PC-3 (cell line): ENCODE data around the gene TBC1D2B. TPM values are rescaled to one million over a fixed set of nuclear protein-coding genes. Genes with fewer than 3 reads are reported as not detected.
A peak's percentile ranks its signal among the peaks of the same experiment; 100 is the strongest.
"Not testable (repeated sequence)": the region's sequence is repeated elsewhere in the genome, so short reads cannot be mapped to it uniquely, and the experiment has no call there.

Experiments used
- ATAC-seq: fragments of 200-7000 bp; cut with Tn5 transposase; 2 replicates; pipeline ENCODE4 v1.9.1; 2020; ENCODE audit warnings: mild to moderate bottlenecking, moderate library complexity
- BruUV-seq: library from RNA; stranded (reverse); fragments of 400-500 nt; replicated peaks from 2 replicates; lab custom pipeline; 2021; lab: Mats Ljungman, UMichigan
- CTCF ChIA-PET: fragments of 300-600 bp; sonication (Branson Sonifier 250); formaldehyde crosslinking; loops from one replicate; lab custom pipeline; 2022; ENCODE audit warnings: antibody characterized with exemption; lab: Charles Lee
- POLR2A ChIA-PET: fragments of 300-600 bp; sonication (Branson Sonifier 250); formaldehyde crosslinking; loops from one replicate; lab custom pipeline; 2022; ENCODE audit warnings: antibody characterized with exemption; ENCODE audit not compliant: unreplicated experiment; lab: Charles Lee
- DNase-seq: peaks from one replicate; pipeline ENCODE4 v3.0.0-alpha.2; 2015
- H2AFZ ChIP-seq: fragments of 300-600 bp; sonication (generic); 2 replicates; pipeline ENCODE4 v1.6.0; 2016; ENCODE audit warnings: antibody characterized with exemption, low read length
- H3F3A ChIP-seq: fragments of 300-600 bp; sonication (generic); one replicate; pipeline ENCODE4 v1.6.0; 2017; ENCODE audit warnings: antibody characterized with exemption, low read length, control low read depth, mild to moderate bottlenecking; ENCODE audit not compliant: unreplicated experiment
- H3K27ac ChIP-seq: fragments of 300-600 bp; sonication (generic); 2 replicates; pipeline ENCODE4 v1.5.1; 2016; ENCODE audit warnings: mild to moderate bottlenecking, low read length
- H3K27me3 ChIP-seq: fragments of 300-600 bp; sonication (generic); 2 replicates; pipeline ENCODE4 v1.6.1; 2016; ENCODE audit warnings: low read length, mixed read lengths
- H3K36me3 ChIP-seq: fragments of 300-600 bp; sonication (generic); 2 replicates; pipeline ENCODE4 v1.6.1; 2016; ENCODE audit warnings: low read depth, mixed run types, low read length, mixed read lengths
- H3K4me1 ChIP-seq: fragments of 300-600 bp; sonication (generic); 2 replicates; pipeline ENCODE4 v1.5.1; 2016; ENCODE audit warnings: low read length; ENCODE audit not compliant: insufficient read depth
- H3K4me2 ChIP-seq: fragments of 300-600 bp; sonication (generic); 2 replicates; pipeline ENCODE4 v1.6.0; 2016; ENCODE audit warnings: low read length
- H3K4me3 ChIP-seq: fragments of 300-600 bp; sonication (generic); 2 replicates; pipeline ENCODE4 v1.5.1; 2016; ENCODE audit warnings: mild to moderate bottlenecking, low read length, mixed read lengths
- H3K79me2 ChIP-seq: fragments of 300-600 bp; sonication (generic); 2 replicates; pipeline ENCODE4 v1.6.1; 2017; ENCODE audit warnings: low read length, mixed read lengths
- H3K9ac ChIP-seq: fragments of 300-600 bp; sonication (generic); 2 replicates; pipeline ENCODE4 v1.6.0; 2016; ENCODE audit warnings: mild to moderate bottlenecking, low read length
- H3K9me2 ChIP-seq: fragments of 300-600 bp; sonication (generic); replicated peaks from 2 replicates; pipeline ENCODE4 v1.6.1; 2016; ENCODE audit warnings: mixed run types, low read length, mixed read lengths
- H3K9me3 ChIP-seq: fragments of 300-600 bp; sonication (generic); 2 replicates; pipeline ENCODE4 v1.6.1; 2016; ENCODE audit warnings: low read length, mixed read lengths
- H4K20me1 ChIP-seq: fragments of 300-600 bp; sonication (generic); 2 replicates; pipeline ENCODE4 v1.6.1; 2016; ENCODE audit warnings: low read length, mixed read lengths
- intact Hi-C: fragments of 100-400 bp; cut with micrococcal nuclease; formaldehyde crosslinking; loops from 2 replicates; pipeline ENCODE4 v1.9.0; 2023
- total RNA-seq: library from RNA; depleted of rRNA; stranded (reverse); fragments of >200 nt; gene quantifications from 2 replicates; pipeline ENCODE4 v1.2.3, GENCODE V29; 2014

The TBC1D2B gene
- total RNA-seq, 1 experiment from 2014 or later = 19.0 TPM

GRCh38 chr15:77958716-77959431, 118.6 kb downstream of the TBC1D2B start:
- Histone ChIP-seq H3K4me2 (peak overlapping the region; percentile 79), H2AFZ (peak overlapping the region; percentile 21; the same call in 1 of the 2 replicates)
- DNase-seq, H3K9me3 ChIP-seq, H3K36me3 ChIP-seq, POLR2A ChIA-PET, H3K4me1 ChIP-seq, H4K20me1 ChIP-seq, H3K4me3 ChIP-seq, H3F3A ChIP-seq, H3K27ac ChIP-seq, H3K79me2 ChIP-seq, H3K9me2 ChIP-seq, H3K9ac ChIP-seq, H3K27me3 ChIP-seq, BruUV-seq: not testable (repeated sequence)
- peak; percentile 20; the same call in 1 of the 2 replicates for ATAC-seq
- CTCF ChIA-PET = interaction anchor here (0.6 to 2.0 kb wide), 3 partner anchors 149 to 424 kb away, joined by 3 to 11 read pairs (median 5); no protein-coding TSS in a partner anchor
- intact Hi-C loops = loop anchor here (1.0 kb wide), 1 partner anchor 149 kb away; no protein-coding TSS in a partner anchor

- H3K4me1 ChIP-seq, H3K36me3 ChIP-seq, intact Hi-C loops, H3F3A ChIP-seq, POLR2A ChIA-PET, H4K20me1 ChIP-seq, ATAC-seq, H2AFZ ChIP-seq, H3K4me2 ChIP-seq, H3K4me3 ChIP-seq, H3K9ac ChIP-seq, H3K79me2 ChIP-seq, H3K27me3 ChIP-seq, H3K9me2 ChIP-seq, BruUV-seq, H3K9me3 ChIP-seq, DNase-seq, H3K27ac ChIP-seq: not testable (repeated sequence)
- CTCF ChIA-PET = interaction anchor here (0.6 kb wide), 1 partner anchor 171 kb away, joined by 5 read pairs; no protein-coding TSS in a partner anchor
Observed at GRCh38 chr15:77958021-77958420, 119.5 kb downstream of the TBC1D2B start.

- H3K4me3 ChIP-seq, H3K4me1 ChIP-seq, BruUV-seq, POLR2A ChIA-PET, H3K27ac ChIP-seq, H3K9ac ChIP-seq, CTCF ChIA-PET, intact Hi-C loops, H3K79me2 ChIP-seq, H3K27me3 ChIP-seq, H3K9me3 ChIP-seq, H3F3A ChIP-seq, H2AFZ ChIP-seq, H4K20me1 ChIP-seq, H3K4me2 ChIP-seq, H3K36me3 ChIP-seq, H3K9me2 ChIP-seq: not testable (repeated sequence)
- DNase-seq = peak; percentile 47
- ATAC-seq = peak; percentile 55; the same call in 1 of the 2 replicates
Observed at GRCh38 chr15:77953926-77954325, 123.6 kb downstream of the TBC1D2B start.

- ATAC-seq, POLR2A ChIA-PET, H3K9ac ChIP-seq, H3K27me3 ChIP-seq, H3K9me2 ChIP-seq, BruUV-seq, H4K20me1 ChIP-seq, H3K9me3 ChIP-seq, H3K36me3 ChIP-seq, intact Hi-C loops, CTCF ChIA-PET, H3K4me2 ChIP-seq, H3K27ac ChIP-seq, H2AFZ ChIP-seq, DNase-seq, H3K4me1 ChIP-seq, H3K4me3 ChIP-seq, H3K79me2 ChIP-seq, H3F3A ChIP-seq: not testable (repeated sequence)
Observed at GRCh38 chr15:77952928-77953446, 124.5 kb downstream of the TBC1D2B start.

GRCh38 chr15:77951105-77951786, 126.3 kb downstream of the TBC1D2B start:
- POLR2A ChIA-PET, H3K27me3 ChIP-seq, H3K27ac ChIP-seq, CTCF ChIA-PET, H3K4me3 ChIP-seq, intact Hi-C loops, H4K20me1 ChIP-seq, H3K4me2 ChIP-seq, DNase-seq, H3K9ac ChIP-seq, H3K9me2 ChIP-seq, H3F3A ChIP-seq, H3K4me1 ChIP-seq, H3K9me3 ChIP-seq, H3K36me3 ChIP-seq, ATAC-seq, H2AFZ ChIP-seq, BruUV-seq, H3K79me2 ChIP-seq: not testable (repeated sequence)

DNA sequence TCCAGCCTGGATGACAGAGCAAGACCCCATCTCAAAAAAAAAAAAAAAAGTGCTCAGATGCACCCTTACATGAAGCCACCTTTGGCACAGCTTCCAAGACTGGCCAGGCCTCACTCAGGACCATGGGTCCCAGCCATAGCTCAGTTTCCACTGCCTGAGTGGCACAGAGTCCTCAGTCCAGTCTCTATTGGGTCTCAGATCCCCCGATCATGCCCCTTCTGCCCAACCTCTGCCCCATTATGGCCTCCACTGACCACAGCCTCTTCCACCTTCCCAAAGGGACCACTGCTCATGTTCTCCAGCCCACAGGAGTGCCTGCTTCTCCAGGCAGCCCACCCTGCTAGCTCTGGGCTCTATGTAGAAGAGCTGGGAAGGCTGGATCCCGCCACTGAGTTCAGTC, 127.0 kb downstream of the TBC1D2B start:
- H3K9ac ChIP-seq, CTCF ChIA-PET, H4K20me1 ChIP-seq, H3K36me3 ChIP-seq, POLR2A ChIA-PET, DNase-seq, H3K79me2 ChIP-seq, H3K4me3 ChIP-seq, intact Hi-C loops, H3K9me2 ChIP-seq, H2AFZ ChIP-seq, BruUV-seq, H3K27me3 ChIP-seq, H3K27ac ChIP-seq, H3K9me3 ChIP-seq, H3K4me1 ChIP-seq, ATAC-seq, H3F3A ChIP-seq, H3K4me2 ChIP-seq: not testable (repeated sequence)
